ACC112 (cell line): ENCODE data around the gene TMX1.

Source experiments
- H2AFZ ChIP-seq: fragments of 200-600 bp; sonication (generic); one replicate; pipeline ENCODE4 v1.6.0; 2017; ENCODE audit warnings: antibody characterized with exemption, low read length; ENCODE audit not compliant: unreplicated experiment
- H3K27ac ChIP-seq: fragments of 200-600 bp; sonication (generic); 2 replicates; pipeline ENCODE4 v1.5.1; 2014; ENCODE audit warnings: low read depth, mild to moderate bottlenecking, antibody characterized with exemption, low read length, moderate library complexity
- H3K27me3 ChIP-seq: fragments of 200-600 bp; sonication (generic); 2 replicates; pipeline ENCODE4 v1.6.1; 2014; ENCODE audit warnings: mild to moderate bottlenecking, antibody characterized with exemption, low read length, moderate library complexity, mixed read lengths; ENCODE audit not compliant: insufficient read depth
- H3K36me3 ChIP-seq: fragments of 200-600 bp; sonication (generic); 2 replicates; pipeline ENCODE4 v1.6.1; 2016; ENCODE audit warnings: mild to moderate bottlenecking, antibody characterized with exemption, low read length, moderate library complexity, mixed read lengths; ENCODE audit not compliant: insufficient read depth
- H3K4me1 ChIP-seq: fragments of 200-600 bp; sonication (generic); one replicate; pipeline ENCODE4 v1.6.1; 2016; ENCODE audit warnings: low read length, mixed read lengths; ENCODE audit not compliant: insufficient read depth, unreplicated experiment, control insufficient read depth
- H3K4me3 ChIP-seq: fragments of 200-600 bp; sonication (generic); 2 replicates; pipeline ENCODE4 v1.5.1; 2014; ENCODE audit warnings: mild to moderate bottlenecking, low read depth, low read length
- H3K79me2 ChIP-seq: fragments of 200-600 bp; sonication (generic); one replicate; pipeline ENCODE4 v1.6.0; 2016; ENCODE audit warnings: low read length; ENCODE audit not compliant: control insufficient read depth, unreplicated experiment, insufficient read depth

Gene TMX1

DNA sequence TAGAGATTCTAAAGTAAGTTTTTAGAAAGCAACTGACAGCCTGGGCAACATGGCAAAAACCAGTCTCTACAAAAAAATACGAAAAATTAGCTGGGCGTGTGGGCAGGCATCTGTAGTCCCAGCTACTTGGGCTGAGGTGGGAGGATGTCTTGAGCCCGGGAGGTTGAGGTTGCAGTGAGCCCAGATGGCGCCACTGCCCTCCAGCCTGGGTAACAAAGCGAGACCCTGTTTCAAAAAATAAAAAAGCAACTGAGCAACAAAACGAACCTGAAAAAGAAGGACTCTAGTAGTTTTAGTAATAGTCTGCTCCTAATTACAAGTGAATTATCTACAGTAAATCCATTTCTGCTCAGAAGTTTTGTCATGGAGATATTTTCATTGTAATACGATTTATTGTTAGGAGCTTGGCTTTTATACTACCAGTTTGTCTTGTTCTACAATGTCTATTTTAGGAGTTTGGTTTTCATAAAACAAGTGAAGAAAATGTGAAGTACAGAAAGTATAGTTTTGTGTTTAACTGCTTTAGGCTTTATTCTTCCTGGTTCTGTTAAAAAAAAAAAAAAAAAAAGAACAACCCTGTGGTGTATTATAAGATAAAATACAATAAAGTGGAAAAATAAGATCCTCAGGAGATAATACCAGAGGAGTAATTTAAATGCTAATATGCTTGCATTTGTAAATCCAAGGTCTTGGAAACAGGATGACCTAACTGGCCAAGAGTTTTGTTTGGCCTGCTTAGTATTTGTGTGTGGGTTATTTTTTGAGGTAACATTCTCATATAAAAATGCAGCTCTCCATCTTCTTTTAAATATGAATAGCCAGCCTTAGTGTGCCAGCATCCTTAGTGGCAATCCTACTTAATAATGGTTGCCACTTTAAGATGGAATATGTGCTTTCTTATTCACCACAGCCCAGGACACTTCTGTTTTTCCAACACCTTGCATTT is 2.8 kb downstream of the TMX1 start:
- Histone ChIP-seq H3K36me3 (peaks cover 17% of the 10 kb centered on the region), H3K27me3 (no peaks in the 10 kb centered on the region), H3K79me2 (peaks cover 60% of the 10 kb centered on the region), H2AFZ (no peak overlapping the region), H3K27ac (no peak overlapping the region), H3K4me1 (peaks cover 16% of the 10 kb centered on the region), H3K4me3 (peak overlapping the region; percentile 96)

DNA sequence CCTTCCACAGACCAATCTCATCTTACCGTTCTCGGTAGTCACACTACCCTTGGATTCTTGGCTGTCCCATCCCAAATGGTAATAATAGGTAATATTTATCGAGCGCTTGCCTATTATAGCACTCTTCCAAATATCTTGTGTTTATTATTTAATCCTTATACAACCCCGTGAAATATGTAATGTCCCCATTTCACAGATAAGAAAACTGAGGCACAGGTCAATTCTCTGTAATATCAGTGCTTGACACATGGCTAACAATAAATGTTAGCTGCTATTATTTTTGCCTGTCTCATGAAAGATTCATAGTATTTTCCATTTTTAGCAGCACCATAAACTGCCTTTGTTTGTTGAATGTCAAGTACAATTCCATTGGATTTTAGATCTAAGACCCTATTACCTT is 4.5 kb downstream of the TMX1 start:
- Histone ChIP-seq H3K4me3 (no peak overlapping the region), H3K36me3 (peaks cover 32% of the 10 kb centered on the region), H3K27ac (no peak overlapping the region), H3K4me1 (peaks cover 16% of the 10 kb centered on the region), H2AFZ (no peak overlapping the region), H3K79me2 (peaks cover 60% of the 10 kb centered on the region), H3K27me3 (no peaks in the 10 kb centered on the region)

DNA sequence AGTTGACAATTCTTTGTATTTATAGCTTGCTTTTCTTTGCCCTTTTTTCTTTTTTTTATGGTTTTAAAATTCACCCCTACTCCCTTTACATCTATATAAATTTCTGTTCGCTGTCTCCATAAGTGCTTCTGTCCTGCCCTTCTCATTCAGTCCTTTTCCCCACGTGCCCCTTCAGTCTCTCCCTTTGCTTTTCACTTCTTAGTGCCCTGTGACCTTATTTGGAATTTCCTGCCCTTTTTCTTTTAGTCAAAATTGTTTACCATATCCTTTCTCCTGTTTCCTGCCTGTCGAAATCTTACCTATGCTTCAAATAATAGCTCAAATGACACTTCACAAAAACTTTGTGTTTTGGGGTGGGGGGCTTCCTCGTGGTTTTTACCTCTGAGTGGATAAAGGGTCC is 6.0 kb downstream of the TMX1 start:
- Histone ChIP-seq H3K27ac (no peak overlapping the region), H3K4me3 (no peak overlapping the region), H3K4me1 (peaks cover 16% of the 10 kb centered on the region), H3K27me3 (no peaks in the 10 kb centered on the region), H2AFZ (no peak overlapping the region), H3K36me3 (peaks cover 43% of the 10 kb centered on the region), H3K79me2 (peaks cover 50% of the 10 kb centered on the region)

DNA sequence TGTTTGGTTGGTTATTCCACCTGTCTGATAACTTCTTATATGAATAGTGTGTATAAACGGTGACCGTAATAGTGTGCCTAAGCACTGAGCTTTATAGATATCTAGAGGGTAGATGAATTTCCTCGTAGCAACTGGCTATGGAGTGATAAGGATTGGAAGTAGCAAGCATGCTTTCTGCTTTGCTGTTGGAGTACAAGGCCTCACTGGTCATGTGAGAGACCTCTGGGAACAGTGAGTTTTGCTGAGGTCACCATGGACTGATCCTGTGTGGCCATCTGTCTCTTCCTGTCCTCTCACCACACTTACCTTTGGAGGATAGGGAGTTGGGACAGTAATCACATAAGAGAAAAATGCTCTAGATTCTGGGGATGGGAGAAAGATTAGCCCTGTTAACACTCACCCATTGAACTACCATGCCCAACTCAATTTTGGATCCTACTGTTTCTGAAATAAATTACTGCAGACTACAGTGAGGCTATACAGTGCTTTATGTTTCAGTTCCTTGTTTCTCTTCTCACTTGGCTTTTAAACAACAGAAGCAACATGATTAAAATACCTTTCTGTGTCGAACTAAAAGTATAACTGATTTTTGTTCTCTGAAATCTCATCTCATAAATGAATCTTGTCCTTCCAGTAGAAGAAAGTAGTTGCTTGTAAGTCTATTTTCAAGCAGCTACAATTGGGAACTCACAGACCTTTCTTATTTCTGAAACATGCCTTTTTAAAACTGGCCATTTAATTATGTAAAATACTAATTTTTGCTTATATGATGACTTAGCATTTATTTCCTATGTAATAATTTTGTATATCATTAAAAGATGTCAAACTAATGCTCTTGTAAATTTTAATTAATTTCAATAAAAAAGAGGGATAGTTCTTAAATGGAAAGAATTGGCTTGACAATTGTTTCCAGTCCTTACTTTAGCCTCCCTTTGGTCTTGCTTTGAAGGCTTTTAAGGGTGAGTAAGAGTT is 8.3 kb downstream of the TMX1 start:
- Histone ChIP-seq H3K36me3 (peaks cover 56% of the 10 kb centered on the region), H3K79me2 (peaks cover 28% of the 10 kb centered on the region), H3K4me1 (peaks cover 4% of the 10 kb centered on the region), H3K27ac (no peak overlapping the region), H3K27me3 (no peaks in the 10 kb centered on the region), H3K4me3 (no peak overlapping the region), H2AFZ (no peak overlapping the region)

- no peaks in the 10 kb centered on the region for H3K27me3 ChIP-seq
- H3K4me1 ChIP-seq, result no peaks in the 10 kb centered on the region
- H3K4me3 ChIP-seq, result no peak overlapping the region
- no peak overlapping the region for H3K27ac ChIP-seq
- H3K79me2 ChIP-seq, result no peaks in the 10 kb centered on the region
- H3K36me3 ChIP-seq, result peaks cover 55% of the 10 kb centered on the region
- H2AFZ ChIP-seq, result no peak overlapping the region
These were observed 11.4 kb downstream of the TMX1 start for GRCh38 chr14:51251486-51251885.

- no peaks in the 10 kb centered on the region for H3K79me2 ChIP-seq
- H2AFZ ChIP-seq, result no peak overlapping the region
- H3K4me3 ChIP-seq, result no peak overlapping the region
- H3K27ac ChIP-seq, result no peak overlapping the region
- H3K36me3 ChIP-seq, result peaks cover 55% of the 10 kb centered on the region
- H3K27me3 ChIP-seq, result no peaks in the 10 kb centered on the region
- no peaks in the 10 kb centered on the region for H3K4me1 ChIP-seq
These were observed 13.8 kb downstream of the TMX1 start for GRCh38 chr14:51253880-51254279.

GRCh38 chr14:51258280-51258679 is 18.2 kb downstream of the TMX1 start:
- Histone ChIP-seq H3K79me2 (no peaks in the 10 kb centered on the region), H3K4me1 (no peaks in the 10 kb centered on the region), H3K36me3 (peaks cover 23% of the 10 kb centered on the region), H3K27ac (no peak overlapping the region), H2AFZ (no peak overlapping the region), H3K4me3 (no peak overlapping the region), H3K27me3 (no peaks in the 10 kb centered on the region)

DNA sequence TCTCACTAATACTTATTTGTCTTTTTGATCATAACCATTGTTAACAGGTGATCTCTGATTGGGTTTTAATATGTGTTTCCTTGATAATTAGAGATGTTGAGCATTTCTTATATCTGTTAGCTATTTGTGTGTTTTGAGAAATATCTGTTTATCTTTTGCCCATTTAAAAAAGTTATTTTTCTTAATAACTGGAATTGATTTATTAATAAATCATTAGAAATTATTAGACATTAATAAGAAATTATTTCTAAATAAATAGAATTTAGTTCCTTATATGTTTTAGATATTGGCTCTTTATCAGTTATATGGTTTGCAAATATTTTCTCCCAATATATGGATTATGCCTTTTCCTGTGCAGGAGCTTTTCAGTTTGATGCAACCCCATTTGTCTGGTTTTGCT is 18.7 kb downstream of the TMX1 start:
- Histone ChIP-seq H3K27me3 (no peaks in the 10 kb centered on the region), H3K36me3 (peaks cover 23% of the 10 kb centered on the region), H2AFZ (no peak overlapping the region), H3K4me1 (no peaks in the 10 kb centered on the region), H3K4me3 (no peak overlapping the region), H3K27ac (no peak overlapping the region), H3K79me2 (no peaks in the 10 kb centered on the region)

GRCh38 chr14:51260225-51260624 is 20.2 kb downstream of the TMX1 start:
- Histone ChIP-seq H3K4me3 (no peak overlapping the region), H3K27ac (no peak overlapping the region), H2AFZ (no peak overlapping the region), H3K4me1 (no peaks in the 10 kb centered on the region), H3K36me3 (peaks cover 14% of the 10 kb centered on the region), H3K79me2 (no peaks in the 10 kb centered on the region), H3K27me3 (no peaks in the 10 kb centered on the region)

- Histone ChIP-seq H3K4me3 (no peak overlapping the region), H3K79me2 (no peaks in the 10 kb centered on the region), H3K36me3 (peaks cover 13% of the 10 kb centered on the region), H3K27me3 (no peaks in the 10 kb centered on the region), H3K27ac (no peak overlapping the region), H3K4me1 (no peaks in the 10 kb centered on the region), H2AFZ (no peak overlapping the region)
These were observed 21.1 kb downstream of the TMX1 start for GRCh38 chr14:51261151-51261550.
